Smooth muscle cell (in vitro differentiated cells): ENCODE measurements around the gene ACRV1. TPM values are rescaled to one million over a fixed set of nuclear protein-coding genes. Genes with fewer than 3 reads are reported as not detected.
A peak's percentile ranks its signal among the peaks of the same experiment; 100 is the strongest.

ENCODE experiments used
- DNase-seq: peaks from one replicate; lab custom pipeline; 2025; ENCODE audit not compliant: unreplicated experiment; lab: John Stamatoyannopoulos, UW
- H2AFZ ChIP-seq: fragments of 200-600 bp; sonication (generic); 2 replicates; pipeline ENCODE4 v1.6.0; 2016; ENCODE audit warnings: antibody characterized with exemption, low read depth, mild to moderate bottlenecking
- H3F3A ChIP-seq: fragments of 200-600 bp; sonication (generic); 2 replicates; pipeline ENCODE4 v1.6.0; 2017; ENCODE audit warnings: antibody characterized with exemption, low read depth
- H3K27ac ChIP-seq: fragments of 200-600 bp; sonication (generic); 2 replicates; pipeline ENCODE4 v1.5.1; 2016; ENCODE audit warnings: low read depth, mild to moderate bottlenecking
- H3K27me3 ChIP-seq: fragments of 200-600 bp; sonication (generic); 2 replicates; pipeline ENCODE4 v1.6.1; 2016; ENCODE audit warnings: low read depth, mild to moderate bottlenecking
- H3K36me3 ChIP-seq: fragments of 200-600 bp; sonication (generic); 2 replicates; pipeline ENCODE4 v1.5.1; 2016; ENCODE audit warnings: low read depth
- H3K4me1 ChIP-seq: fragments of 200-600 bp; sonication (generic); 2 replicates; pipeline ENCODE4 v1.5.1; 2016; ENCODE audit warnings: low read depth
- H3K4me2 ChIP-seq: fragments of 200-600 bp; sonication (generic); 2 replicates; pipeline ENCODE4 v1.6.0; 2016; ENCODE audit warnings: mild to moderate bottlenecking
- H3K4me3 ChIP-seq: fragments of 200-600 bp; sonication (generic); 2 replicates; pipeline ENCODE4 v1.5.1; 2016; ENCODE audit warnings: mild to moderate bottlenecking
- H3K79me2 ChIP-seq: fragments of 200-600 bp; sonication (generic); 2 replicates; pipeline ENCODE4 v1.6.0; 2016; ENCODE audit warnings: low read depth, mild to moderate bottlenecking
- H3K9ac ChIP-seq: fragments of 200-600 bp; sonication (generic); 2 replicates; pipeline ENCODE4 v1.6.0; 2016; ENCODE audit warnings: low read depth
- H3K9me3 ChIP-seq: fragments of 200-600 bp; sonication (generic); replicated peaks from 2 replicates; pipeline ENCODE4 v1.5.1; 2016; ENCODE audit warnings: low read depth
- H4K20me1 ChIP-seq: fragments of 200-600 bp; sonication (generic); 2 replicates; pipeline ENCODE4 v1.6.0; 2016; ENCODE audit warnings: low read depth
- CTCF ChIP-seq: fragments of 200-600 bp; sonication (generic); IDR thresholded peaks from 2 replicates; pipeline ENCODE4 v1.5.1; 2017; ENCODE audit warnings: borderline replicate concordance, mild to moderate bottlenecking, antibody characterized with exemption; ENCODE audit not compliant: insufficient read depth, poor library complexity, severe bottlenecking
- whole genome bisulfite sequencing: methylation state at CpG from one replicate; pipeline ENCODE4 v1.1.7; 2016; ENCODE audit warnings: low lambda C conversion rate; 5-methylcytosine and 5-hydroxymethylcytosine counted together
- polyA plus RNA-seq: library from polyadenylated mRNA; unstranded; fragments of >200 nt; fragmentation: Nextera tagmentation; extraction: Ambion mirVana; gene quantifications from 2 replicates; pipeline ENCODE4 v1.2.1, GENCODE V29; 2016
- total RNA-seq: library from RNA; depleted of rRNA; stranded (reverse); fragments of >200 nt; gene quantifications from 2 replicates; pipeline ENCODE4 v1.2.3, GENCODE V29; 2014

The ACRV1 gene
- total and polyA plus RNA-seq, 2 experiments from 2014 or later: 0.25 TPM; not detected in 1

- no peak overlapping the region for H3K4me2 ChIP-seq
- H3K9me3 ChIP-seq: no peaks in the 10 kb centered on the region
- no peaks in the 10 kb centered on the region for H3K79me2 ChIP-seq
- H2AFZ ChIP-seq: no peak overlapping the region
- H3K4me3 ChIP-seq: no peak overlapping the region
- H3K27me3 ChIP-seq: no peaks in the 10 kb centered on the region
- TF ChIP-seq CTCF: no peak
- no peak for DNase-seq
- no peak overlapping the region for H3K27ac ChIP-seq
- H4K20me1 ChIP-seq: no peaks in the 10 kb centered on the region
- H3K4me1 ChIP-seq: no peaks in the 10 kb centered on the region
- WGBS: 97% methylated on average over 11 of the region's 11 CpGs
- no peaks in the 10 kb centered on the region for H3K36me3 ChIP-seq
- H3F3A ChIP-seq: no peaks in the 10 kb centered on the region
- no peak overlapping the region for H3K9ac ChIP-seq
Measured at GRCh38 chr11:125688066-125688465, 7.4 kb upstream of the ACRV1 start.

DNA sequence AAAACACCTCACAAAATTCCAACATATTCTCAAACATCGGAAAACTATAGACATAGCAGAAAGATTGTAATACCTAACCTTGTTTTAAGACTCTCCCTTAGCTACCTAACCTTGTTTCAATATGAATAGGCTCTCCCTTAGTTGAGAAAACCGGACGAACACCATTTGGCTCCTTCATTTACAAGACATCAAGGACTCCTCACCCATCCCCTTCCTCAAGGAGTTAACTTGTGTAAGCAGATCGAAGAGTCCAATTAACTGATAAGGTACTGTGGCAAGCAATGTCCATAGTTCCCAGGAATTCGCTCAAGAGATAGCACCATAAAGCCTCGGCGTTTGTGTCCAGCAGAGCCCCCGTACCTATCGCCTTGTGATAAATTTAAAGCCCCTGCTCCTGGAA is 4.6 kb upstream of the ACRV1 start:
- H3K27ac ChIP-seq: no peak overlapping the region
- H3K4me2 ChIP-seq: no peak overlapping the region
- TF ChIP-seq CTCF: no peak
- H3K79me2 ChIP-seq: no peaks in the 10 kb centered on the region
- no peaks in the 10 kb centered on the region for H3K27me3 ChIP-seq
- no peaks in the 10 kb centered on the region for H4K20me1 ChIP-seq
- H3F3A ChIP-seq: no peaks in the 10 kb centered on the region
- no peaks in the 10 kb centered on the region for H3K9me3 ChIP-seq
- no peaks in the 10 kb centered on the region for H3K36me3 ChIP-seq
- 62% methylated on average over 9 of the region's 9 CpGs for WGBS
- H3K4me1 ChIP-seq: no peaks in the 10 kb centered on the region
- H2AFZ ChIP-seq: no peak overlapping the region
- no peak for DNase-seq
- no peak overlapping the region for H3K4me3 ChIP-seq
- no peak overlapping the region for H3K9ac ChIP-seq

- DNase-seq: no peak
- no peak overlapping the region for H2AFZ ChIP-seq
- no peaks in the 10 kb centered on the region for H3K4me1 ChIP-seq
- H3F3A ChIP-seq: no peaks in the 10 kb centered on the region
- no peak overlapping the region for H3K4me3 ChIP-seq
- H3K27me3 ChIP-seq: no peaks in the 10 kb centered on the region
- H3K79me2 ChIP-seq: no peaks in the 10 kb centered on the region
- no peaks in the 10 kb centered on the region for H3K36me3 ChIP-seq
- no peak overlapping the region for H3K9ac ChIP-seq
- TF ChIP-seq CTCF: no peak
- no peak overlapping the region for H3K27ac ChIP-seq
- H4K20me1 ChIP-seq: no peaks in the 10 kb centered on the region
- no peak overlapping the region for H3K4me2 ChIP-seq
- WGBS: 93% methylated on average over 2 of the region's 2 CpGs
- no peaks in the 10 kb centered on the region for H3K9me3 ChIP-seq
Measured at GRCh38 chr11:125679837-125680236, 810 bp downstream of the ACRV1 start.

- Histone ChIP-seq H3K4me2 (no peak overlapping the region), H3K4me1 (no peaks in the 10 kb centered on the region), H2AFZ (no peak overlapping the region), H3K27ac (no peak overlapping the region), H3F3A (no peaks in the 10 kb centered on the region), H3K79me2 (no peaks in the 10 kb centered on the region), H3K27me3 (no peaks in the 10 kb centered on the region), H4K20me1 (no peaks in the 10 kb centered on the region), H3K9me3 (no peaks in the 10 kb centered on the region), H3K9ac (no peak overlapping the region), H3K4me3 (no peak overlapping the region), H3K36me3 (no peaks in the 10 kb centered on the region)
- DNase-seq: no peak
- 95% methylated on average over 4 of the region's 4 CpGs for WGBS
- peak; percentile 22 for TF ChIP-seq CTCF
Measured at GRCh38 chr11:125679397-125679796, 1.2 kb downstream of the ACRV1 start.
